Stimulated activated CD8-positive, alpha-beta memory T cell treated with anti-CD3 and anti-CD28 coated beads, Interleukin-15, amount 100 ng/mL, for 48 hours (primary cell): Measurements from ENCODE around the gene CLDN6.
"Not testable (repeated sequence)": the region's sequence is repeated elsewhere in the genome, so short reads cannot be mapped to it uniquely, and the experiment has no call there.

ENCODE experiments used
- DNase-seq, 2 donors: peaks; one replicate each; pipeline ENCODE4 v3.0.0-alpha.2; 2020; ENCODE audit warnings: low read depth in 2 of 2

CLDN6 gene

GRCh38 chr16:3017794-3018506 lies at the start of gene CLDN6:
Gene CLDN6 (minus strand): TSS chr16:3018183. CDS start chr16:3016021, 2,162 bp downstream.
- no peak for DNase-seq

GRCh38 chr16:3066440-3066748 lies 48.4 kb upstream of the CLDN6 start:
- no peak for DNase-seq

- DNase-seq, result no peak
These were observed 47.9 kb upstream of the CLDN6 start for GRCh38 chr16:3065742-3066439.

- DNase-seq, result peak; percentile 61 to 66
These were observed 47.2 kb upstream of the CLDN6 start, which contains the start of gene IL32 for GRCh38 chr16:3065069-3065741. Gene IL32 (plus strand): TSS chr16:3065640. CDS start chr16:3065812, 172 bp downstream.

- DNase-seq, result no peak
These were observed 45.8 kb upstream of the CLDN6 start for GRCh38 chr16:3063625-3064386.

- no peak for DNase-seq
These were observed 44.6 kb upstream of the CLDN6 start for GRCh38 chr16:3062553-3062952.

GRCh38 chr16:3060339-3061127 lies 42.5 kb upstream of the CLDN6 start:
- DNase-seq, result no peak

GRCh38 chr16:3059723-3060242 lies 41.8 kb upstream of the CLDN6 start:
- no peak for DNase-seq

- peak; percentile 82 to 85 for DNase-seq
These were observed 41.2 kb upstream of the CLDN6 start for GRCh38 chr16:3059041-3059722.

GRCh38 chr16:3058139-3059030 lies 40.4 kb upstream of the CLDN6 start:
- no peak for DNase-seq

GRCh38 chr16:3057181-3058138 lies 39.5 kb upstream of the CLDN6 start:
- no peak for DNase-seq

GRCh38 chr16:3056336-3057180 lies 38.6 kb upstream of the CLDN6 start:
- no peak for DNase-seq

GRCh38 chr16:3055734-3056115 lies 37.7 kb upstream of the CLDN6 start:
- not testable (repeated sequence) for DNase-seq

- DNase-seq, result no peak
These were observed 37.2 kb upstream of the CLDN6 start for GRCh38 chr16:3054965-3055733.

- not testable (repeated sequence) for DNase-seq
These were observed 35.3 kb upstream of the CLDN6 start for GRCh38 chr16:3053330-3053710.

- not testable (repeated sequence) for DNase-seq
These were observed 34.8 kb upstream of the CLDN6 start for GRCh38 chr16:3052571-3053329.
